Effector CD4-positive, alpha-beta T cell (primary cell): ENCODE results near the gene ZFAND3.
"Not testable (repeated sequence)": the region's sequence is repeated elsewhere in the genome, so short reads cannot be mapped to it uniquely, and the experiment has no call there.

Experiments used
- DNase-seq: peaks from one replicate; pipeline ENCODE4 v3.0.0-alpha.2; 2020

Gene ZFAND3

GRCh38 chr6:38015341-38015740 lies 195.8 kb downstream of the ZFAND3 start:
- DNase-seq, result no peak

- no peak for DNase-seq
Measured at GRCh38 chr6:38016824-38017223, 197.3 kb downstream of the ZFAND3 start.

GRCh38 chr6:38018755-38019165 lies 199.2 kb downstream of the ZFAND3 start:
- DNase-seq, result no peak

GRCh38 chr6:38020593-38020992 lies 201.1 kb downstream of the ZFAND3 start:
- DNase-seq, result no peak

GRCh38 chr6:38021029-38021428 lies 201.5 kb downstream of the ZFAND3 start:
- no peak for DNase-seq

GRCh38 chr6:38021571-38021970 lies 202.0 kb downstream of the ZFAND3 start:
- no peak for DNase-seq

GRCh38 chr6:38022688-38023087 lies 203.2 kb downstream of the ZFAND3 start:
- DNase-seq, result no peak

GRCh38 chr6:38024908-38025307 lies 205.4 kb downstream of the ZFAND3 start:
- no peak for DNase-seq

GRCh38 chr6:38025451-38025850 lies 205.9 kb downstream of the ZFAND3 start:
- no peak for DNase-seq

- DNase-seq, result no peak
Measured at GRCh38 chr6:38027685-38028373, 208.3 kb downstream of the ZFAND3 start.

- no peak for DNase-seq
Measured at GRCh38 chr6:38030380-38030779, 210.9 kb downstream of the ZFAND3 start.

- DNase-seq, result no peak
Measured at GRCh38 chr6:38032797-38033196, 213.3 kb downstream of the ZFAND3 start.

- DNase-seq, result no peak
Measured at GRCh38 chr6:38033442-38033982, 214.0 kb downstream of the ZFAND3 start.

- no peak for DNase-seq
Measured at GRCh38 chr6:38034274-38034914, 214.9 kb downstream of the ZFAND3 start.

GRCh38 chr6:38035478-38035877 lies 216.0 kb downstream of the ZFAND3 start:
- no peak for DNase-seq

- no peak for DNase-seq
Measured at GRCh38 chr6:38039502-38039901, 220.0 kb downstream of the ZFAND3 start.

- DNase-seq, result no peak
Measured at GRCh38 chr6:38040254-38040653, 220.7 kb downstream of the ZFAND3 start.

- DNase-seq, result no peak
Measured at GRCh38 chr6:38043259-38043753, 223.8 kb downstream of the ZFAND3 start.

GRCh38 chr6:38045701-38046305 lies 226.3 kb downstream of the ZFAND3 start:
- no peak for DNase-seq

- no peak for DNase-seq
Measured at GRCh38 chr6:38047562-38047961, 228.0 kb downstream of the ZFAND3 start.

- not testable (repeated sequence) for DNase-seq
Measured at GRCh38 chr6:38049861-38050397, 230.4 kb downstream of the ZFAND3 start.

- no peak for DNase-seq
Measured at GRCh38 chr6:38051819-38052434, 232.4 kb downstream of the ZFAND3 start.
